SJSA1 (cell line): ENCODE results near the gene STK10. TPM values are rescaled to one million over a fixed set of nuclear protein-coding genes. Genes with fewer than 3 reads are reported as not detected.

ENCODE experiments used
- DNase-seq, 2 experiments: peaks; one replicate each; pipeline ENCODE4 v3.0.0-alpha.2; 2015 to 2020; ENCODE audit warnings: low spot score in 2 of 2, low read depth in 1 of 2
- H3K27ac ChIP-seq: fragments of 250-450 bp; sonication (Bioruptor Pico); 2 replicates; pipeline ENCODE4 v1.5.1; 2020; ENCODE audit warnings: mild to moderate bottlenecking, moderate library complexity
- H3K27me3 ChIP-seq: fragments of 250-450 bp; sonication (Bioruptor Pico); replicated peaks from 2 replicates; pipeline ENCODE4 v1.5.1; 2020; ENCODE audit warnings: mild to moderate bottlenecking, moderate library complexity
- H3K36me3 ChIP-seq: fragments of 250-450 bp; sonication (Bioruptor Pico); 2 replicates; pipeline ENCODE4 v1.5.1; 2020; ENCODE audit warnings: mild to moderate bottlenecking
- H3K4me1 ChIP-seq: fragments of 250-450 bp; sonication (Bioruptor Pico); replicated peaks from 2 replicates; pipeline ENCODE4 v1.6.1; 2021; ENCODE audit warnings: mild to moderate bottlenecking
- H3K4me3 ChIP-seq: fragments of 250-450 bp; sonication (Bioruptor Pico); 2 replicates; pipeline ENCODE4 v1.5.1; 2020; ENCODE audit warnings: mild to moderate bottlenecking
- H3K9me3 ChIP-seq: fragments of 250-450 bp; sonication (Bioruptor Pico); replicated peaks from 2 replicates; pipeline ENCODE4 v1.5.1; 2020; ENCODE audit warnings: mild to moderate bottlenecking
- total RNA-seq: library from RNA; depleted of rRNA; stranded (reverse); fragments of >200 nt; shearing (Covaris generic); gene quantifications from 2 replicates; pipeline ENCODE4 v1.2.3, GENCODE V29; 2014; rRNA removed

STK10 gene
- total RNA-seq: 27.0 and 45.9 TPM in 2 replicates

- peak within 1 kb of the TSS; percentile 60 for H3K27ac ChIP-seq
- peak within 1 kb of the TSS; percentile 86 for H3K4me3 ChIP-seq
- H3K36me3 ChIP-seq: peaks cover 39% of the 10 kb centered on the region
- H3K4me1 ChIP-seq: peaks cover 21% of the 10 kb centered on the region
- no peaks in the 10 kb centered on the region for H3K9me3 ChIP-seq
- peak; percentile 97 to 98 for DNase-seq
- no peaks in the 10 kb centered on the region for H3K27me3 ChIP-seq
Measured at GRCh38 chr5:172188033-172188892, at the start of gene STK10. Gene STK10 (minus strand): TSS chr5:172188224. CDS start chr5:172188042, 182 bp downstream.

GRCh38 chr5:172235827-172236736, 48.1 kb upstream of the STK10 start:
- Histone ChIP-seq H3K27me3 (no peaks in the 10 kb centered on the region), H3K27ac (no peak overlapping the region), H3K36me3 (peaks cover 28% of the 10 kb centered on the region), H3K4me3 (no peak overlapping the region), H3K9me3 (no peaks in the 10 kb centered on the region), H3K4me1 (no peaks in the 10 kb centered on the region)
- no peak for DNase-seq

- Histone ChIP-seq H3K9me3 (no peaks in the 10 kb centered on the region), H3K4me3 (no peak overlapping the region), H3K4me1 (no peaks in the 10 kb centered on the region), H3K27me3 (no peaks in the 10 kb centered on the region), H3K36me3 (peaks cover 35% of the 10 kb centered on the region), H3K27ac (no peak overlapping the region)
- DNase-seq: no peak
Measured at GRCh38 chr5:172235132-172235780, 47.2 kb upstream of the STK10 start.

- DNase-seq: no peak
Measured at GRCh38 chr5:172234031-172234430, 46.0 kb upstream of the STK10 start.

GRCh38 chr5:172229904-172230303, 41.9 kb upstream of the STK10 start:
- Histone ChIP-seq H3K36me3 (peaks cover 74% of the 10 kb centered on the region), H3K9me3 (no peaks in the 10 kb centered on the region), H3K4me3 (no peak overlapping the region), H3K27me3 (no peaks in the 10 kb centered on the region), H3K4me1 (no peaks in the 10 kb centered on the region), H3K27ac (no peak overlapping the region)
- no peak for DNase-seq

More at GRCh38 chr5:172234031-172234430, 46.0 kb upstream of the STK10 start:
- no peaks in the 10 kb centered on the region for H3K9me3 ChIP-seq
- H3K27me3 ChIP-seq: no peaks in the 10 kb centered on the region
- H3K4me1 ChIP-seq: no peaks in the 10 kb centered on the region
- no peak overlapping the region for H3K27ac ChIP-seq
- peaks cover 44% of the 10 kb centered on the region for H3K36me3 ChIP-seq
- H3K4me3 ChIP-seq: no peak overlapping the region

GRCh38 chr5:172224996-172225395, 37.0 kb upstream of the STK10 start:
- Histone ChIP-seq H3K27me3 (no peaks in the 10 kb centered on the region), H3K36me3 (peaks cover 62% of the 10 kb centered on the region), H3K4me3 (no peak overlapping the region), H3K4me1 (no peaks in the 10 kb centered on the region), H3K9me3 (no peaks in the 10 kb centered on the region), H3K27ac (no peak overlapping the region)
- no peak for DNase-seq

GRCh38 chr5:172223901-172224873, 36.2 kb upstream of the STK10 start:
- Histone ChIP-seq H3K9me3 (no peaks in the 10 kb centered on the region), H3K36me3 (peaks cover 62% of the 10 kb centered on the region), H3K4me3 (no peak overlapping the region), H3K27ac (no peak overlapping the region), H3K4me1 (no peaks in the 10 kb centered on the region), H3K27me3 (no peaks in the 10 kb centered on the region)
- no peak for DNase-seq

GRCh38 chr5:172219296-172219695, 31.3 kb upstream of the STK10 start:
- no peaks in the 10 kb centered on the region for H3K27me3 ChIP-seq
- no peak overlapping the region for H3K4me3 ChIP-seq
- H3K4me1 ChIP-seq: no peaks in the 10 kb centered on the region
- H3K9me3 ChIP-seq: no peaks in the 10 kb centered on the region
- no peak for DNase-seq
- H3K27ac ChIP-seq: no peak overlapping the region
- H3K36me3 ChIP-seq: peaks cover 33% of the 10 kb centered on the region

GRCh38 chr5:172216345-172216744, 28.3 kb upstream of the STK10 start:
- Histone ChIP-seq H3K4me1 (no peaks in the 10 kb centered on the region), H3K4me3 (no peak overlapping the region), H3K27ac (no peak overlapping the region), H3K36me3 (peaks cover 45% of the 10 kb centered on the region), H3K9me3 (no peaks in the 10 kb centered on the region), H3K27me3 (no peaks in the 10 kb centered on the region)
- no peak for DNase-seq

- Histone ChIP-seq H3K36me3 (peaks cover 43% of the 10 kb centered on the region), H3K4me3 (no peak overlapping the region), H3K27me3 (no peaks in the 10 kb centered on the region), H3K27ac (no peak overlapping the region), H3K9me3 (no peaks in the 10 kb centered on the region), H3K4me1 (no peaks in the 10 kb centered on the region)
- DNase-seq: no peak
Measured at GRCh38 chr5:172213126-172213525, 25.1 kb upstream of the STK10 start.

- Histone ChIP-seq H3K4me3 (no peak overlapping the region), H3K4me1 (no peaks in the 10 kb centered on the region), H3K36me3 (peaks cover 45% of the 10 kb centered on the region)
Measured at GRCh38 chr5:172211676-172212075, 23.7 kb upstream of the STK10 start.

GRCh38 chr5:172209714-172210113, 21.7 kb upstream of the STK10 start:
- H3K4me3 ChIP-seq: no peak overlapping the region
- no peaks in the 10 kb centered on the region for H3K4me1 ChIP-seq
- DNase-seq: no peak
- no peak overlapping the region for H3K27ac ChIP-seq
- H3K36me3 ChIP-seq: peaks cover 45% of the 10 kb centered on the region
- no peaks in the 10 kb centered on the region for H3K9me3 ChIP-seq
- no peaks in the 10 kb centered on the region for H3K27me3 ChIP-seq

More at GRCh38 chr5:172211676-172212075, 23.7 kb upstream of the STK10 start:
- DNase-seq: no peak
- no peak overlapping the region for H3K27ac ChIP-seq
- H3K9me3 ChIP-seq: no peaks in the 10 kb centered on the region
- no peaks in the 10 kb centered on the region for H3K27me3 ChIP-seq
